HG02884 (cell line): Measurements from ENCODE around the gene ETS2.

Experiments used
- ATAC-seq: cut with Tn5 transposase; IDR thresholded peaks from one replicate; pipeline ENCODE4 v1.9.1; 2021; ENCODE audit warnings: mild to moderate bottlenecking, moderate library complexity; ENCODE audit not compliant: unreplicated experiment

Gene ETS2

GRCh38 chr21:38857152-38857825 lies 51.6 kb downstream of the ETS2 start:
- no peak for ATAC-seq

GRCh38 chr21:38858026-38858811 lies 52.5 kb downstream of the ETS2 start:
- no peak for ATAC-seq

GRCh38 chr21:38858812-38859205 lies 53.1 kb downstream of the ETS2 start:
- ATAC-seq, result no peak

GRCh38 chr21:38859852-38860251 lies 54.1 kb downstream of the ETS2 start:
- no peak for ATAC-seq

DNA sequence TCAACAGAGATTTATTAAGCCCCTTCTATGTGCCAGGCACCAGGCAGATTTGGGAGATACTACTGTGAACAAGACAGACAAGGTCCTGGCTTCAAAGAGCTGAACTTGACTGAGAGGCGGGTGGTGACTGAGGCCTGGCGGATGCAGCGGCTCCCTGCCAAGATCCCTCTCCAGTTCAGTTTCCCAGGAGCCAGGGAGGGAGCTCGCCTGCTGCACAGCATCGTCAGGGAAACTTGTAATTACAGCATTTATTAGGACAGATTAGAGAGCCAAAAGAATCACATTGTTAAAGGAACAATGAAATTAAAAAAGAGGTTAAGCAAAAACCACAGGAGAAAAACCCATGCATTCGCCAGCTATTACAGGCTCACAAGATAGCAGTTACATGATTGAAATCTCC lies 55.3 kb downstream of the ETS2 start:
- ATAC-seq, result no peak

DNA sequence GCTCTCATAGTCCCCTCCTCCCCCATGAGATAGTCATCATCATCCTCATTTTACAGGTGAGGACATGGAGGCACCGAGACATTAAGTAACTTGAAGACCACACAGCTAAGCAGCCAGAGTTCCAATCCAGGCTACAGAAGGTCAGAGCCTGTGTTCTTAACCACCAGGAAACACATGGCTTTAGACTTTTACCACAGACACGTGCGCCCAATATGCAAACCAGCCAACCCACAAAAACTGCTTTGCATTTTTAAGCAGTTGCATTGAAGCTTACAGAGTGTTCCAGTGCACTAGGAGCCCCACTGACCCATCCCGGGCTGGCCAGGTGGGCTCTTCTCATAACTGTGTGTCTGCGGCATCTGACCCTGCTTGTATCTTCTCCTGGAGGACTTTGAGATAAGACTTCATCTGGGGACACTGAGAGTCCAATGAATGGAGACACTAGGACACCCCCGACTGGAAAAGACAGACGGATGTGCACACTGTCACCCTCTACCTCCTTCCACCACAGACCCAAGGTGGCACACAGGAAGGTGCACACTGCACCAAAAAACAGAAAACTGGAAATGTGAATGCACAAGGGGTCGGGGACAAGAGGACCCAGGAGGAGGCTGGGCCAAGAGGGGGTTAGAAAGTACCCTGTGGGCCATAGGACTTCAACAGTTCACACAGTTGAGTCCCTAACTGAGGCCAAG lies 56.4 kb downstream of the ETS2 start:
- peak; percentile 87 for ATAC-seq

GRCh38 chr21:38863291-38863690 lies 57.6 kb downstream of the ETS2 start:
- no peak for ATAC-seq

DNA sequence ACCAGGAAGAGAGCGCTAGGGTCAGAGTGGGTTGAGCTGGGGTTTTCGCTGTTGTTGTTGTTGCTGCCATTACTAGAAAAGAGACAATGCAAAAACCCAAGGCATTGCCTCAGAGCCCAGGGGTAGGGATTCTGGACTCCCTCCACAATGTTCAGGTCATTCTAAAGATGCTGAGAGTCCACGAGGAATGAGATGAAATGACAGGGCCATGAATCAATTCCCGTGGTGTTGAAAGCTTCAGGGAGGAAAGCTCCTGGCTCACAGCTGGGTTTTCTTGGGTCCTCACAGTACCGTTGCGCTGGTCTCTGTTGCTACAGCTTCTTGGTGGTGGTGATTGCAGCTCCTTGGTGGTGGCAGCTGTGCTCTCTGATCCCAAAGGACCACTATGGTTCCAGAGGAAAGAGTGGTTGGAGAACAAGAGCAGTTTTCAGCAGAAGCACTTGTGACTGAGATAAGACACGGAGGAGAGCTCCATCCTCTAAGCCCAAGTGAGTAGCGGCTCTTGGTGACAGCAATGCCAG lies 58.2 kb downstream of the ETS2 start:
- no peak for ATAC-seq

GRCh38 chr21:38864964-38865363 lies 59.2 kb downstream of the ETS2 start:
- ATAC-seq, result no peak

GRCh38 chr21:38869196-38869595 lies 63.5 kb downstream of the ETS2 start:
- no peak for ATAC-seq

DNA sequence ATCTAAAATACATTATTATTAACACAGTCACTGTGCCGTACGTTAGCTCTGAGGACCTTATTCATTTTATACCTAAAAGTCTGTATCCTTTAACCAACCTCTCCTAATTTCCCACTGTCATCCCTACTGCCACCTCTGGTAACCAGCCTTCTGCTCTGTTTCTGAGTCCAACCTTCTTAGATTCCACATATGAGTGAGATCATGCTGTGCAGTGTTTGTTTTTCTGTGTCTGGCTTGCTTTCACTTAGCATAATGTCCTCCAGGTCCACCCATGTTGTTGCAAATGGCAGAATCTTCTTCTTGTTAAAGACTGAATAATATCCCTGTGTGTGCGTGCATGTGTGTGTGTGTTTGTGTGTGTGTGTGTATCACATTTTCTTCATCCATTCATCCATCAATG lies 64.2 kb downstream of the ETS2 start:
- ATAC-seq, result no peak
